ENCODE data around the gene SPSB1.
A peak's percentile ranks its signal among the peaks of the same experiment; 100 is the strongest.

SPSB1 gene

DNA sequence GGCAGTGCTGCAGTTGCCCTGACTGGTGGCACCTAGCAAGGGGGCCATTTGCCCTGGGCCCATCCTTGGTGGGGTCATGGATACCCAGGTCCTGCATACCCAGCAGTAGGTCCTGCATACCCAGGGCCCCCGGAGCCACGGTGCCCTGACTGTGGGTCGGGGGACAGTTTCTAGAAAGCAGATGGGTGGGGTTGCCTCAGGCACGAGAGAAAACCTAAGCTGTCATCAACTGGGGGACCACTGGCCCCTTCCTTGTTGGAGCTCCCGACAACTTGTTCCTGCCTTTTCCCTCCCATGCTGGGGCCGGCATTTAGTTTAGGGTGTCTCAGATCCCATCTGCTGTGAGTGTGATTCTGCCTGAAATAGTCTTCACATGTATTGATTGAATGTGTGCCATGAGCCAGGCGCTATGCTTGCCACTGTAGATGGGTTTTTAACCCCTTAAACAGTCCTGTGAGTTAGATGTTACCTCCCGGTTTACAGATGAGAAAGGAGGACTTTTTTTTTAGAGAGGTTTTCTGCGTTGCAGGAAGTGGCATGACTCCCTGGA is 15.6 kb downstream of the SPSB1 start:
- DNase-seq (ENCODE audit: insufficient read length, low spot score): no peak
- no peak for TF ChIP-seq POLR2A (IDR thresholded peaks at IDR 0.05; ENCODE audit: low read depth, low read length)
- no peak for FAIRE-seq

DNA sequence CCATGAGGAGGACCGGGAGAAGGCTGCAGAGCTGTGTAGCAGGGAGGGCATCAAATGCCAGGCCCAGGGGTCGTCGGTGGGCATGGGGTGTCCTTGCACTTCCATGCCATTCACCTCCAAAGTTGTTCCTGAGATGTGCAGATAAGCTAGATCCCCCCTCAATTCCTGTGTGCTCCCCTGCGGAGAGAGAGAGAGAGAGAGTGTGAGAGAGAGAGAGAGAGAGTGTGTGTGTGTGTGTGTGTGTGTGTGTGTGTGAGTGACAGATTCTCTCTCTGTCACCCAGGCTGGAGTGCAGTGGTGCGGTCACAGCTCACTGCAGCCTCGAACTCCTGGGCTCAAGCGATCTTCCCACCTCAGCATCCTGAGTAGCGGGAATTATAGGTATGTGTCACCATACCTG is 16.4 kb downstream of the SPSB1 start:
- no peak for FAIRE-seq

DNA sequence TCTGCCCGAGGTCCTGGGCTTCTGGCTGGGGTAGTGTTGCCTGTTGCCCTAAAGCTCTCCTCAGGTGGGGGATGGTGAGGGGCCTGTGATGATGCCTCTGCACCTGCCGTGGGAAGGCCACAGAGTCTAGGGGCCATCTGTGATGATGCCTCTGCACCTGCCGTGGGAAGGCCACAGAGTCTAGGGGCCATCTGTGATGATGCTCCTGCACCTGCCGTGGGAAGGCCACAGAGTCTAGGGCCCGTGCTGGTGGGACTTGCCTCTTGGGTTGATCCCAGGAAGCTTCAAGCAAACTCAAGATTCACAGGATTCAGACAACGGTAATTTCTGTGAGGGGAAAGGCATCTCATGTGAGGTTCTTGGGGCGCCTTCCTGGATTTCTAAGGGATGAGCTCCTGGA is 17.3 kb downstream of the SPSB1 start:
- DNase-seq (ENCODE audit: insufficient read length, low spot score): no peak
- TF ChIP-seq POLR2A (IDR thresholded peaks at IDR 0.05; ENCODE audit: low read depth, low read length): no peak
- no peak for FAIRE-seq

More for the DNA sequence above, 16.4 kb downstream of the SPSB1 start:
- DNase-seq (ENCODE audit: insufficient read length, low spot score): no peak
- TF ChIP-seq POLR2A (IDR thresholded peaks at IDR 0.05; ENCODE audit: low read depth, low read length): no peak

GRCh38 chr1:9311029-9311428 is 18.3 kb downstream of the SPSB1 start:
- no peak for FAIRE-seq
- no peak for DNase-seq (ENCODE audit: insufficient read length, low spot score)
- no peak for TF ChIP-seq POLR2A (IDR thresholded peaks at IDR 0.05; ENCODE audit: low read depth, low read length)

- FAIRE-seq (no peak), DNase-seq (ENCODE audit: insufficient read length, low spot score) (no peak)
- TF ChIP-seq POLR2A (IDR thresholded peaks at IDR 0.05; ENCODE audit: low read depth, low read length): no peak
These were observed 18.8 kb downstream of the SPSB1 start for GRCh38 chr1:9311479-9311878.

- TF ChIP-seq POLR2A (IDR thresholded peaks at IDR 0.05; ENCODE audit: low read depth, low read length): no peak
- DNase-seq (ENCODE audit: insufficient read length, low spot score) (no peak), FAIRE-seq (no peak)
These were observed 19.6 kb downstream of the SPSB1 start for GRCh38 chr1:9312168-9312720.

DNA sequence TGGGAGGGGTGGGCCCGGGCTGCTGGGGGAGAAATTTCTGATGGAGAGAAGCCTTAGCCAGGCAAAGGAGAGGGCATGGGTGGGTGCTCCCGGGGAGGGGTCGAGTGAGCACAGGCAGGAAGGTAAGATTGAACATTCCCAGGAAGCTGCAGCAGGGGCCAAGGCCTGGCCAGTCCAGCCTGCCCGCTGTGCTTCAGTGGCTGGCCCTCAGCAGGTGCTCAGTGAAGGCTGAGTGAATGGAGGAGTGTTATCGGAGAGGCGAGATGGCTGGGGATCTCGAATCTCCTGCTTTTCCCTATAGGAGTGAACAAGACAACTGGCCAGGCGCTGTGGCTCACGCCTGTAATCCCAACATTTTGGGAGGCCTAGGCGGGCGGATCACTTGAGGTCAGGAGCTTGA is 20.9 kb downstream of the SPSB1 start:
- no peak for DNase-seq (ENCODE audit: insufficient read length, low spot score)
- no peak for TF ChIP-seq POLR2A (IDR thresholded peaks at IDR 0.05; ENCODE audit: low read depth, low read length)
- no peak for FAIRE-seq

DNA sequence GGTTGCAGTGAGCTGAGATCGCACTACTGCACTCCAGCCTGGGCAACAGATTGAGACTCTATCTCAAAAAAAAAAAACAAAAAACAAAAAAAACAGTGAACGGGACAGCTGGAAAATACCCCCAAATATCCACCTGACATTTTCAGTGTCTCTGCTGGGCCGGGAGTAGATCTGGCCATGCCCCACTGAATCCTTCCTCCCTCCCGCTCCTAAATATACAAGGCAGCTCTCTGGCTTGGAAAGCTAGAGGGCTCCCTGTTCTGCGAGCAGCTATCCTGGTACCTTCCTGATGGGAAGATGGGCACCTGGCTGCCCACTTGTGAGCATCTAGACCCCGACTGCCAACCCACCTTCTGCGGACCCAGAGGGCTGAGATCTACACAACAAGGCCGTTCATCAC is 21.4 kb downstream of the SPSB1 start:
- TF ChIP-seq POLR2A (IDR thresholded peaks at IDR 0.05; ENCODE audit: low read depth, low read length): no peak
- DNase-seq (ENCODE audit: insufficient read length, low spot score): no peak
- no peak for FAIRE-seq

DNA sequence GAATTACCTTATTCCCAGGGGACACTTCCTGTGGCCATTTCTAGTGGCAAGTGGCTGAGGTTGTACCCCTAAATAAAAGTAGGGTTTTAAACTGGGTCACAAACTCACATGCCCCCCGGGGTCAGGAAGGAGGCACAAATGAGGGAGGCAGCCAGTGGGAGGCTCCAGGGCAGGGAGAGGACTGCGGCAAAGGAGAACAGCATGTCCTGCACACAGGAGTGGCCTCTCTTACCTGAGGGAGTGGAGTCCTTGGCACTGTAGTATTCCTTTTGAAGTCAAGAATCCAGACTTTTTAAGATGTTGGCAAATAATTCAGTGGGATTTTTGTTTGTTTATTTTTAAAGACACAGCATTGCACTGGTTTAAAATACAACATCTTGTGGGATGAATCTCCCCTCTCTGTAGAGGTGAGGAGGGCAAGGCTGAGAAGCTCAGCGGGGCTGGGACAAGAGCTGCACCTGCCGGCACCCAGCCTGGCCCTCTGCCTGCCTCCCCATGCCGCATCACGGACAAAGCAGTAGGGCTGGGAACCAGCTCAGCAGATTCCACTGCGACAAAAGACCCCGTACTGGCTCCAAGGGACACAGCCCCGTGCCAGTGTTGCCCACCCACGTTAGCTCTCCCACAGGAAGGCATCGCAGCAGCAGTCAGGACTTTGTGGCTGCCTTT is 22.2 kb downstream of the SPSB1 start:
- no peak for TF ChIP-seq POLR2A (IDR thresholded peaks at IDR 0.05; ENCODE audit: low read depth, low read length)
- no peak for FAIRE-seq

GRCh38 chr1:9315411-9316079 is 22.9 kb downstream of the SPSB1 start:
- no peak for TF ChIP-seq POLR2A (IDR thresholded peaks at IDR 0.05; ENCODE audit: low read depth, low read length)
- DNase-seq (ENCODE audit: insufficient read length, low spot score) (no peak), FAIRE-seq (no peak)

More for the DNA sequence above, 22.2 kb downstream of the SPSB1 start:
- DNase-seq (ENCODE audit: insufficient read length, low spot score): no peak

DNA sequence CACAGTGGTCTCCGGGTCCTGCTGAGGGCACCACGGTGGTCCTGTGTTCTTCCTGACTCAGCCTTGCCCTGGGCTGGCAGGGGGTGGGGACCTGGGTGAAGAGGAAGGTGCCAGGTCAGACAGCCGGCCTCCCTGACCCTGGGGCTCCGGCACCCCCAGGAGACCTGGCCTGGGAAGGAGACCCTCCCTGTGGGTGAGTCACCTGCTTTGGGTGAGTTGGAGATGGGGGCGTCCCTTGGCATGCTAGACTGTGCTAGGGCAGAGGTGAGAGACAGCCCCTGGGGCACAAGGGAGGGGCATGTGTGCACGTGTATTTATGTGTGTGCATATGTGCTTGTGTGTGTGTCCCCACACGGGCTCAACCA is 23.4 kb downstream of the SPSB1 start:
- FAIRE-seq: no peak
- no peak for DNase-seq (ENCODE audit: insufficient read length, low spot score)
- TF ChIP-seq POLR2A (IDR thresholded peaks at IDR 0.05; ENCODE audit: low read depth, low read length): no peak

DNA sequence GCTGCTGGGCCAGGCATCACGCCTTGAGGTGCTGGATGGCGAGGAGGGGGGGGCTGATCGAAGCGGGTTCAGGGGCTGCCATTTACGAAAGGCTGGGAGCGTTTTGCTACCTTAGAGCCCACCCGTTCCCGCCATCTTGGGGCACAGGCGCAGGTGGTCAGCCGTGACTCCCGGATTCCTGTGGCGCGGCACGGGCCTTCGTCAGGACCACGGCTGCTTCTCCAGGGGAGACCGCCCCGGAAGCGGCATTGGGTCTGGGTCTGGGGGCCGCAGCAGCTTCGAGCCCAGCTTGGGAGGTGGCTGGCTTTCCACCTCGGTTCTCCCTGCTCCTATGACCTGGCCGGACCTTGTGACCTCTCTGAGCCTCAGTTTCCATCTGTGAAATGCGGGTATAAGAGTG is 23.8 kb downstream of the SPSB1 start:
- no peak for DNase-seq (ENCODE audit: insufficient read length, low spot score)
- no peak for FAIRE-seq
- TF ChIP-seq POLR2A (IDR thresholded peaks at IDR 0.05; ENCODE audit: low read depth, low read length): no peak

DNA sequence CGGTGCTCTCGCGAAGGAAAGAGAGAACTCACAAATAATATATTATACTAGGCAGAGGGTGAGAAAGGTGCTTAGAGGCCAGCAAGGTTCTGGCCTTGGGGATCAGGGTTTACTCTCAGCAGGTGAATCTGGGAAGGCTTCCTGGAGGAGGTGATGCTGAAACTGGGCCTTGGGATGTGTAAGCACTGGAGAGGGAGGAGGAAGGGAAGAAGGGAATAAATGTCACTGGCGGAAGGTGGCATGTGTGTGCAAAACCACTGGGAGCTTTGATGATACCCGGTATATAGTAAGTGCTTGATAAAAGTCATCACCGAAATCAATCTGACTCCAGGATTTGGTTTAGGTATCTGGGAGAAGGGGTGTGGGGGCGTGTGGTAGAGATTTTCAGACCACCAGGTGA is 24.4 kb downstream of the SPSB1 start:
- DNase-seq (ENCODE audit: insufficient read length, low spot score) (no peak), FAIRE-seq (no peak)

GRCh38 chr1:9317591-9318417 is 25.1 kb downstream of the SPSB1 start:
- DNase-seq (ENCODE audit: insufficient read length, low spot score) (peak; percentile 38), FAIRE-seq (no peak)
- TF ChIP-seq POLR2A (IDR thresholded peaks at IDR 0.05; ENCODE audit: low read depth, low read length): no peak

More for the DNA sequence above, 24.4 kb downstream of the SPSB1 start:
- no peak for TF ChIP-seq POLR2A (IDR thresholded peaks at IDR 0.05; ENCODE audit: low read depth, low read length)

Data from H54 (cell line).